PFSK-1 (cell line): Measurements from ENCODE around the gene PMS2.

Experiments
- FOXP2 ChIP-seq: optimal IDR thresholded peaks from 2 replicates; pipeline ENCODE3; 2011; ENCODE audit warnings: borderline replicate concordance, control low read depth, inconsistent platforms; ENCODE audit not compliant: insufficient read depth; ENCODE audit errors: extremely low read length, extremely low read depth
- POLR2AphosphoS5 ChIP-seq: IDR thresholded peaks from 2 replicates; pipeline ENCODE4 v1.6.1; 2012; ENCODE audit warnings: low read depth, mild to moderate bottlenecking, control low read depth, low read length, moderate library complexity
- SIN3A ChIP-seq: IDR thresholded peaks from 2 replicates; pipeline ENCODE4 v1.6.1; 2012; ENCODE audit warnings: mild to moderate bottlenecking, low read length, moderate library complexity, borderline replicate concordance; ENCODE audit not compliant: insufficient read depth
- TAF1 ChIP-seq: IDR thresholded peaks from 2 replicates; pipeline ENCODE4 v1.6.1; 2012; ENCODE audit warnings: low read length, control low read depth, borderline replicate concordance; ENCODE audit not compliant: insufficient read depth
- TF ChIP-seq, protein P1 (sequence below), 2 experiments: IDR thresholded peaks; 2 replicates each; pipeline versions ENCODE4 v1.6.1 to v1.8.0; 2011 to 2012; ENCODE audit warnings: low read depth in 2 of 2, low read length in 2 of 2, control low read depth in 1 of 2, inconsistent platforms in 1 of 2, mild to moderate bottlenecking in 1 of 2, moderate library complexity in 1 of 2; ENCODE audit not compliant: insufficient read depth in 1 of 2

PMS2 gene

DNA sequence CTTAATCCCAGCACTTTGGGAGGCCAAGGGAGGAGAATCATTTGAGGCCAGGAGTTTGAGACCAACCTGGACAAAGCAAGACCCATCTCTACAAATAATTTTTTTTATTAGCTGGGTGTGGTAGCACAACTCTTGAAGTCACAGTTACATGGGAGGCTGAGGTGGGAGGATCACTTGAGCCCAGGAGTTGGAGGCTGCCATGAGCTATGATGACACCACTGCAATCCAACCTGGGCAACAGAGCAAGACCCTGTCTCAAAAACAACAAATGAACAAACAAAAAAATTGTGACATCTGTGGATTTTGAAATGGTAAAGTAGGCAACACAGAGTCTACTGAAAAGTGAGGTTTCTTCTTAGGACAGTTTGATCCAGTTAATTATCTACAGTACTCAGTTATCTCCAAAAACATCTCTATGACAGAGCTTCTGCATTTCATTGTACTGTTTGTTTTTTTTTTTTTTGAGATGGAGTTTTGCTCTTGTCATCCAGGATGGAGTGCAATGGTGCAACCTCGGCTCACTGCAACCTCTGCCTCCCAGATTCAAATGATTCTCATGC, 19.0 kb upstream of the PMS2 start:
- TF ChIP-seq, protein P1, sequence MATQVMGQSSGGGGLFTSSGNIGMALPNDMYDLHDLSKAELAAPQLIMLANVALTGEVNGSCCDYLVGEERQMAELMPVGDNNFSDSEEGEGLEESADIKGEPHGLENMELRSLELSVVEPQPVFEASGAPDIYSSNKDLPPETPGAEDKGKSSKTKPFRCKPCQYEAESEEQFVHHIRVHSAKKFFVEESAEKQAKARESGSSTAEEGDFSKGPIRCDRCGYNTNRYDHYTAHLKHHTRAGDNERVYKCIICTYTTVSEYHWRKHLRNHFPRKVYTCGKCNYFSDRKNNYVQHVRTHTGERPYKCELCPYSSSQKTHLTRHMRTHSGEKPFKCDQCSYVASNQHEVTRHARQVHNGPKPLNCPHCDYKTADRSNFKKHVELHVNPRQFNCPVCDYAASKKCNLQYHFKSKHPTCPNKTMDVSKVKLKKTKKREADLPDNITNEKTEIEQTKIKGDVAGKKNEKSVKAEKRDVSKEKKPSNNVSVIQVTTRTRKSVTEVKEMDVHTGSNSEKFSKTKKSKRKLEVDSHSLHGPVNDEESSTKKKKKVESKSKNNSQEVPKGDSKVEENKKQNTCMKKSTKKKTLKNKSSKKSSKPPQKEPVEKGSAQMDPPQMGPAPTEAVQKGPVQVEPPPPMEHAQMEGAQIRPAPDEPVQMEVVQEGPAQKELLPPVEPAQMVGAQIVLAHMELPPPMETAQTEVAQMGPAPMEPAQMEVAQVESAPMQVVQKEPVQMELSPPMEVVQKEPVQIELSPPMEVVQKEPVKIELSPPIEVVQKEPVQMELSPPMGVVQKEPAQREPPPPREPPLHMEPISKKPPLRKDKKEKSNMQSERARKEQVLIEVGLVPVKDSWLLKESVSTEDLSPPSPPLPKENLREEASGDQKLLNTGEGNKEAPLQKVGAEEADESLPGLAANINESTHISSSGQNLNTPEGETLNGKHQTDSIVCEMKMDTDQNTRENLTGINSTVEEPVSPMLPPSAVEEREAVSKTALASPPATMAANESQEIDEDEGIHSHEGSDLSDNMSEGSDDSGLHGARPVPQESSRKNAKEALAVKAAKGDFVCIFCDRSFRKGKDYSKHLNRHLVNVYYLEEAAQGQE (IDR thresholded peaks at IDR 0.05; ENCODE audit: insufficient read depth in 1 of 2, low read depth in 2 of 2, low read length in 2 of 2), result no peak
- TF ChIP-seq FOXP2 (no peak), TAF1 (no peak), SIN3A (no peak), POLR2AphosphoS5 (no peak)

DNA sequence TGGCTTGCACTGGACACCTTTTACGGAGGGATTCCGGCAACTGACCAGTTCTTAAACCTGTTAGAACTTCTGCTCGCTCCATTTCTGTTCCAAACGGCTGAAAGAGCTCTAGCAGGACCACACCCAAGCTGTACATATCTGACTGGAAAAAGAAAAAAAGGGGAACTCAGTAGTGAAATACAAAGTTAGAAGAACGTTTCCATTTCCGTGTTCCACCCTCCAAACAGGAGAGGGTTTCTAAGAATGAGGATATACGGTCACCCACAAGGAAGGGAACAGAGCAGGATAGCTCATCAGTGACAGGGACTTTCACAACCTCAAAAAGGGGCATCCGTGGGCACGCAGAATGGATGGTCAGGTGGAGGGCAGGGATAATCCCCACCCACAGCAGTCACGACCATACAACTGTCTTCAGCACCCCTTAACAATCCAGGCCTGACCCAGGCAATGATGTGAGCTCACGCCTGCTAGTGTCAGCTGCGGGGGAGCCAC, 18.0 kb upstream of the PMS2 start:
- no peak for TF ChIP-seq TAF1
- no peak for TF ChIP-seq POLR2AphosphoS5
- TF ChIP-seq, protein P1 (IDR thresholded peaks at IDR 0.05; ENCODE audit: insufficient read depth in 1 of 2, low read depth in 2 of 2, low read length in 2 of 2), result no peak
- no peak for TF ChIP-seq SIN3A
- no peak for TF ChIP-seq FOXP2

DNA sequence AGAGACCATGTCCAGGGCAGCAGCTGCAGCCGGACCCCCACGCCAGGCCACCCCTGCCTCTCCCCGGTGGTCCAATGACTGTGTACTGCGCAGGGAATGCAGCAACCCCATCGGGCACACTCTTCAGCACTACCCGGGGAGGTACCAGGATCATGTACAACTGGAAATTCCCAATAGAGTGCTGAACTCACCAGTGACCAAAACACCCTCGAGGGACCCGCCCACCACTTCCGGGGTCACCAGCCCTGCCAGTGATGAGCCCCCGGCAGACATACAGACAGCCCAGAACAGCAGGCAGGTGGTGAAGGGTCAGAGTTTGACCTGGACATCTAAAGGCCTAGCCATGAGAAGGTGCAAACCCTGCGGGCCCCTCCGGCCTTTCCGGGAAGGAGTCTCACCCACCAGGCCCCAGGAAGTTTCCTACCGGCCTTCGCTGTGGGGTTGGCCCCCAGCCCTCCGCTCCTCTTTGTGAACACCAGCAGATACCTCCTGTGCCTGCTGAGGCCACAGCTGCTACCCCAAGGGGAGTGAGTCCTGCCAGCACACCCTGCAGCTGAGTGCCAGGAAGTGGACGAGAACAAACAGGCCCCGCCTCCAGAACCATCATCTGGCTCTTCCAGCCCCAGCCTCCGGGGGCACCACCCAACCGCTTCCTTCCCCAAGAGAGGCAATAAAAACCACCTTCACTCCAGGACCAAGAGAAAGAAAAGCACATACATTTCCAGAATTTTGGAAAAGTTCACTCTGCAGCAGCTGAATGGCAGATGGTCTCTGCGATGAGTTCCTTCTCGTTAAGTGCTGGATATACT, 17.4 kb upstream of the PMS2 start:
- TF ChIP-seq POLR2AphosphoS5 (no peak), FOXP2 (no peak), TAF1 (no peak), SIN3A (no peak)
- TF ChIP-seq, protein P1 (IDR thresholded peaks at IDR 0.05; ENCODE audit: insufficient read depth in 1 of 2, low read depth in 2 of 2, low read length in 2 of 2), result no peak

DNA sequence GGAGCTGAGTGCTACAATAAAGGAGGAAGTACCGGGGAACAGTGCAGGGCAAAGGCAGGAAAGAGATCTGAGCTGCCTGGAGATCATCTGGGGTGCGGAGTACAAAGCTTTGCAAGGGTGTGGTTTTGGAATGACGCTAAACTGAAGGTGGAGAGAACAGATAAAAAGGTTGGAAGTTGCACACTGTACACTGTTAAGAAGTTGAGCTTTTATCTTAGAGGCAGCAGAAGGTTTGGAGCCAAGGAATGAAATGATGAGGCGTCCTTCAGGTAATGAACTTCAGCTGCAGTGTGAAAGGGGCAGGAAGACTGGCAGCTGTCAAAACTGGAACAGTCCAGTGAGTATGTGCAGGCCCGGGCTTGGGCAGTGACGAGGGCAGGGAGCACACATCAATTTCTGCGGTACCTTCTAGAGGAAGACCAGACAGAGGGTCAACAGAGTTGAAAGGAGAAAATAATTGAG, 15.2 kb upstream of the PMS2 start:
- TF ChIP-seq TAF1 (no peak), POLR2AphosphoS5 (no peak), SIN3A (no peak), FOXP2 (no peak)
- TF ChIP-seq, protein P1 (IDR thresholded peaks at IDR 0.05; ENCODE audit: insufficient read depth in 1 of 2, low read depth in 2 of 2, low read length in 2 of 2), result no peak
